Measurements from ENCODE around the gene ZNF667. TPM values are rescaled to one million over a fixed set of nuclear protein-coding genes. Genes with fewer than 3 reads are reported as not detected.

Gene ZNF667
- total RNA-seq = 28.5 TPM

GRCh38 chr19:56476651-56477428, at the start of gene ZNF667:
Gene ZNF667, minus strand, starts transcription at chr19:56477345. Its CDS starts 14,975 bp downstream, at chr19:56462370.
- no peak for FAIRE-seq
- DNase-seq (ENCODE audit: low spot score in 2 of 2) = peak; percentile 28 to 29

- DNase-seq (ENCODE audit: low spot score in 2 of 2) = no peak
Observed at GRCh38 chr19:56525214-56525860, 48.2 kb upstream of the ZNF667 start.

GRCh38 chr19:56508290-56508778, 31.2 kb upstream of the ZNF667 start:
- DNase-seq (ENCODE audit: low spot score in 2 of 2) (peak in 1 of 2 donors; percentile 17), FAIRE-seq (no peak)

More at GRCh38 chr19:56525214-56525860, 48.2 kb upstream of the ZNF667 start:
- no peak for FAIRE-seq

- FAIRE-seq = no peak
- DNase-seq (ENCODE audit: low spot score in 2 of 2) = peak; percentile 97 to 98
Observed at GRCh38 chr19:56507446-56508289, 30.5 kb upstream of the ZNF667 start, which contains the start of gene ZNF471. Gene ZNF471, plus strand, starts transcription at chr19:56507855. Its CDS starts 3,717 bp downstream, at chr19:56511572.

GRCh38 chr19:56504581-56504980, 27.4 kb upstream of the ZNF667 start:
- DNase-seq (ENCODE audit: low spot score in 2 of 2) (no peak), FAIRE-seq (no peak)

GRCh38 chr19:56491399-56491798, 14.3 kb upstream of the ZNF667 start:
- no peak for FAIRE-seq

GRCh38 chr19:56477429-56478338, 539 bp upstream of the ZNF667 start:
- FAIRE-seq (no peak), DNase-seq (ENCODE audit: low spot score in 2 of 2) (peak; percentile 85 to 92)

More at GRCh38 chr19:56491399-56491798, 14.3 kb upstream of the ZNF667 start:
- no peak for DNase-seq (ENCODE audit: low spot score in 2 of 2)

GRCh38 chr19:56476093-56476492, 1.1 kb downstream of the ZNF667 start:
- DNase-seq (ENCODE audit: low spot score in 2 of 2) (no peak), FAIRE-seq (no peak)

GRCh38 chr19:56474308-56474707, 2.8 kb downstream of the ZNF667 start:
- DNase-seq (ENCODE audit: low spot score in 2 of 2) (no peak), FAIRE-seq (no peak)

- FAIRE-seq (no peak), DNase-seq (ENCODE audit: low spot score in 2 of 2) (no peak)
Observed at GRCh38 chr19:56441206-56441792, 35.8 kb downstream of the ZNF667 start.

GRCh38 chr19:56423985-56424353, 53.2 kb downstream of the ZNF667 start:
- FAIRE-seq (no peak), DNase-seq (ENCODE audit: low spot score in 2 of 2) (no peak)

GRCh38 chr19:56423276-56423984, 53.7 kb downstream of the ZNF667 start:
- DNase-seq (ENCODE audit: low spot score in 2 of 2) (no peak), FAIRE-seq (no peak)

- FAIRE-seq = no peak
- DNase-seq (ENCODE audit: low spot score in 2 of 2) = no peak
Observed at GRCh38 chr19:56405062-56405461, 72.1 kb downstream of the ZNF667 start.

GRCh38 chr19:56404705-56405056, 72.5 kb downstream of the ZNF667 start:
- DNase-seq (ENCODE audit: low spot score in 2 of 2) (no peak), FAIRE-seq (no peak)

GRCh38 chr19:56403764-56404704, 73.1 kb downstream of the ZNF667 start, which contains the start of gene ZNF583:
Gene ZNF583, plus strand, starts transcription at chr19:56404332. Its CDS starts 2,783 bp downstream, at chr19:56407115.
- no peak for FAIRE-seq
- peak; percentile 90 to 93 for DNase-seq (ENCODE audit: low spot score in 2 of 2)

GRCh38 chr19:56403261-56403660, 73.9 kb downstream of the ZNF667 start:
- DNase-seq (ENCODE audit: low spot score in 2 of 2) (no peak), FAIRE-seq (no peak)

GRCh38 chr19:56400485-56400884, 76.7 kb downstream of the ZNF667 start:
- no peak for FAIRE-seq
- DNase-seq (ENCODE audit: low spot score in 2 of 2) = no peak

Measured in frontal cortex (tissue), 4 donors.